Neural cell (in vitro differentiated cells): ENCODE data around the gene ITGA11. TPM values are rescaled to one million over a fixed set of nuclear protein-coding genes. Genes with fewer than 3 reads are reported as not detected.

Source experiments
- H2AFZ ChIP-seq: fragments of 200-600, 300-800 bp; sonication (generic), shearing (Covaris generic); 2 replicates; pipeline ENCODE4 v1.6.0; 2014; ENCODE audit warnings: low read depth, mild to moderate bottlenecking, antibody characterized with exemption, low read length, moderate library complexity
- H3F3A ChIP-seq: fragments of 200-600 bp; shearing (Covaris generic); 2 replicates; pipeline ENCODE4 v1.6.1; 2016; ENCODE audit warnings: mild to moderate bottlenecking, moderate library complexity, mixed read lengths, antibody characterized with exemption, low read length; ENCODE audit not compliant: insufficient read depth, poor library complexity, severe bottlenecking
- H3K27ac ChIP-seq: fragments of 200-600, 300-800 bp; sonication (generic), shearing (Covaris generic); 2 replicates; pipeline ENCODE4 v1.5.1; 2014; ENCODE audit warnings: mild to moderate bottlenecking, low read length, moderate library complexity
- H3K27me3 ChIP-seq: fragments of 300-800, 200-600 bp; sonication (generic), shearing (Covaris generic); 2 replicates; pipeline ENCODE4 v1.6.0; 2014; ENCODE audit warnings: mild to moderate bottlenecking, low read depth, low read length, moderate library complexity; ENCODE audit not compliant: insufficient read depth
- H3K36me3 ChIP-seq: fragments of 300-800, 200-600 bp; sonication (generic), shearing (Covaris generic); 2 replicates; pipeline ENCODE4 v1.5.1; 2014; ENCODE audit warnings: mild to moderate bottlenecking, antibody characterized with exemption, low read length, moderate library complexity; ENCODE audit not compliant: insufficient read depth
- H3K4me2 ChIP-seq: fragments of 300-800, 200-600 bp; sonication (generic), shearing (Covaris generic); 2 replicates; pipeline ENCODE4 v1.6.0; 2014; ENCODE audit warnings: mild to moderate bottlenecking, low read length
- H3K4me3 ChIP-seq: fragments of 300-800, 200-600 bp; sonication (generic), shearing (Covaris generic); 2 replicates; pipeline ENCODE4 v1.5.1; 2014; ENCODE audit warnings: mild to moderate bottlenecking, low read length, moderate library complexity
- H3K79me2 ChIP-seq: fragments of 200-600 bp; shearing (Covaris generic); replicated peaks from 2 replicates; pipeline ENCODE4 v1.6.0; 2014; ENCODE audit warnings: mild to moderate bottlenecking, low read length, moderate library complexity; ENCODE audit not compliant: insufficient read depth
- H3K9ac ChIP-seq: fragments of 300-800, 200-600 bp; sonication (generic), shearing (Covaris generic); 2 replicates; pipeline ENCODE4 v1.6.1; 2016; ENCODE audit warnings: mild to moderate bottlenecking, low read length, mixed read lengths
- H3K9me2 ChIP-seq: fragments of 200-600 bp; shearing (Covaris generic); 2 replicates; pipeline ENCODE4 v1.6.1; 2016; ENCODE audit warnings: mild to moderate bottlenecking, low read length, mixed read lengths; ENCODE audit not compliant: insufficient read depth
- H3K9me3 ChIP-seq: fragments of 200-600, 300-800 bp; sonication (generic), shearing (Covaris generic); 2 replicates; pipeline ENCODE4 v1.6.1; 2016; ENCODE audit warnings: mild to moderate bottlenecking, mixed run types, low read length, moderate library complexity, mixed read lengths
- H4K20me1 ChIP-seq: fragments of 200-600 bp; shearing (Covaris generic); 2 replicates; pipeline ENCODE4 v1.6.1; 2016; ENCODE audit warnings: mild to moderate bottlenecking, mixed run types; ENCODE audit not compliant: insufficient read depth
- EP300 ChIP-seq: fragments of 450-650 bp; conservative IDR thresholded peaks from 2 replicates; pipeline ENCODE4 v1.6.1; 2014; ENCODE audit warnings: antibody characterized with exemption, mild to moderate bottlenecking, moderate library complexity; ENCODE audit not compliant: poor library complexity, severe bottlenecking
- EZH2 ChIP-seq: fragments of 200-600, 300-800 bp; shearing (Covaris generic), sonication (generic); IDR thresholded peaks from 2 replicates; pipeline ENCODE4 v1.6.1; 2014; ENCODE audit warnings: antibody characterized with exemption, low read length, borderline replicate concordance, mild to moderate bottlenecking; ENCODE audit not compliant: insufficient read depth, poor library complexity, severe bottlenecking
- MXI1 ChIP-seq: fragments of 450-650 bp; conservative IDR thresholded peaks from 2 replicates; pipeline ENCODE4 v1.6.1; 2014; ENCODE audit warnings: antibody characterized with exemption, mild to moderate bottlenecking; ENCODE audit not compliant: poor library complexity, severe bottlenecking
- POLR2AphosphoS5 ChIP-seq: IDR thresholded peaks from 2 replicates; pipeline ENCODE4 v1.6.1; 2012
- RAD21 ChIP-seq: fragments of 450-650 bp; conservative IDR thresholded peaks from 2 replicates; pipeline ENCODE4 v1.6.1; 2014; ENCODE audit warnings: antibody characterized with exemption, mild to moderate bottlenecking, moderate library complexity
- SMC3 ChIP-seq: fragments of 450-650 bp; conservative IDR thresholded peaks from 2 replicates; pipeline ENCODE4 v1.6.1; 2014; ENCODE audit warnings: antibody characterized with exemption, mild to moderate bottlenecking, moderate library complexity; ENCODE audit not compliant: poor library complexity
- TAF1 ChIP-seq: IDR thresholded peaks from 2 replicates; pipeline ENCODE4 v1.6.1; 2012; ENCODE audit warnings: low read depth
- polyA plus RNA-seq: library from polyadenylated mRNA; depleted of rRNA; stranded (reverse); fragments of >200 nt; gene quantifications from 2 replicates; pipeline ENCODE4 v1.2.3, GENCODE V29; 2014
- TF ChIP-seq, protein P1 (sequence below): IDR thresholded peaks from 2 replicates; pipeline ENCODE4 v1.6.1; 2012; ENCODE audit warnings: borderline replicate concordance
- TF ChIP-seq, protein P2 (sequence below): fragments of 450-650 bp; IDR thresholded peaks from 2 replicates; pipeline ENCODE4 v1.5.1; 2014; ENCODE audit warnings: antibody characterized with exemption, mild to moderate bottlenecking, moderate library complexity; ENCODE audit not compliant: poor library complexity, severe bottlenecking

The ITGA11 gene
- polyA plus RNA-seq, 1 donor from 2014 or later = not detected

DNA sequence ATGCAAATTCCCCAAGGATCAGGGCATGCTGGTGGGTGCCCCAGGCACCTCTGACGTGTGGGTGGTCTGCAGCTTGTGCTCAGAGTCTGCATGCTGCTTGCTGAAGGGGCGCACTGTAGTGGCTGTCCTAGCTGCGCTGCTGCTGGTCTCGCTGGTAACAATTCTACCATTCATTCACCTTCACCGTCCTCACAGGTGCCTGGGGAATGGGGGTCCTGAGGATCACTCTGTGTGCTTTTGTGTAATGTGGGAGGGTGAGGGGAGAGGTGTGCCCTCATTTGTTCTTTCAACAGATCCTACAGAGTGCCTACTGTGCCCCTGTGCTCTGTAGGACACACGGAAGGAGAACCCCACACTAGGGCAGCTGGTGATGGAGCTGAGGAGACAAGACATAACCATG, 2.1 kb upstream of the ITGA11 start:
- H3F3A ChIP-seq = no peaks in the 10 kb centered on the region
- no peaks in the 10 kb centered on the region for H3K79me2 ChIP-seq
- H3K9me2 ChIP-seq = no peaks in the 10 kb centered on the region
- H3K36me3 ChIP-seq = no peaks in the 10 kb centered on the region
- no peak overlapping the region for H2AFZ ChIP-seq
- no peak overlapping the region for H3K9ac ChIP-seq
- H3K4me2 ChIP-seq = no peak overlapping the region
- no peak overlapping the region for H3K4me3 ChIP-seq
- peaks cover 47% of the 10 kb centered on the region for H3K27me3 ChIP-seq
- no peaks in the 10 kb centered on the region for H4K20me1 ChIP-seq
- no peaks in the 10 kb centered on the region for H3K9me3 ChIP-seq
- TF ChIP-seq SMC3 (no peak), RAD21 (no peak), MXI1 (no peak)
- H3K27ac ChIP-seq = no peak overlapping the region

DNA sequence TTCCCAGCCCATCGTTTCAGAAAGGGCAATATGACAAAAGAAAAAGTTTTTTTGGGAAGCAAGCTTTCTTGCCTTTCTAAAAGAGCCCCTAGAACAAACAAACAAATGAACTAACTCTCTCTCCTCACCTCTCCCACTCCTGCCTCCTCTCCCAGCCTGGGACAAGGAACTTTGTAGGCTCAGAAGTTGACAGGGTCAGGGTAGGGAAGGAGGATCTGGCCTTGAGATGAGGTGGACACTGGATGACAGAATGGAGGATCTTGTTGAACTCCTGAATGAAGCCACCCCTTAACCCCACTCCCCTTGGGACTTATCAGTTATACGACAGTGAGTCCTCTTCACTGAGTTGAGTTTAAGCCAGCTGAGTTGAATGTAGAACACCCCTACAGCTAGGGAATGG, 1.6 kb upstream of the ITGA11 start:
- Histone ChIP-seq H3K27me3 (peaks cover 47% of the 10 kb centered on the region), H3K9me3 (no peaks in the 10 kb centered on the region), H3K9me2 (no peaks in the 10 kb centered on the region), H4K20me1 (no peaks in the 10 kb centered on the region), H3K9ac (no peak overlapping the region), H3K36me3 (no peaks in the 10 kb centered on the region), H2AFZ (no peak overlapping the region), H3K4me2 (no peak overlapping the region), H3F3A (no peaks in the 10 kb centered on the region), H3K27ac (no peak overlapping the region), H3K79me2 (no peaks in the 10 kb centered on the region), H3K4me3 (no peak overlapping the region)
- TF ChIP-seq, protein P1, sequence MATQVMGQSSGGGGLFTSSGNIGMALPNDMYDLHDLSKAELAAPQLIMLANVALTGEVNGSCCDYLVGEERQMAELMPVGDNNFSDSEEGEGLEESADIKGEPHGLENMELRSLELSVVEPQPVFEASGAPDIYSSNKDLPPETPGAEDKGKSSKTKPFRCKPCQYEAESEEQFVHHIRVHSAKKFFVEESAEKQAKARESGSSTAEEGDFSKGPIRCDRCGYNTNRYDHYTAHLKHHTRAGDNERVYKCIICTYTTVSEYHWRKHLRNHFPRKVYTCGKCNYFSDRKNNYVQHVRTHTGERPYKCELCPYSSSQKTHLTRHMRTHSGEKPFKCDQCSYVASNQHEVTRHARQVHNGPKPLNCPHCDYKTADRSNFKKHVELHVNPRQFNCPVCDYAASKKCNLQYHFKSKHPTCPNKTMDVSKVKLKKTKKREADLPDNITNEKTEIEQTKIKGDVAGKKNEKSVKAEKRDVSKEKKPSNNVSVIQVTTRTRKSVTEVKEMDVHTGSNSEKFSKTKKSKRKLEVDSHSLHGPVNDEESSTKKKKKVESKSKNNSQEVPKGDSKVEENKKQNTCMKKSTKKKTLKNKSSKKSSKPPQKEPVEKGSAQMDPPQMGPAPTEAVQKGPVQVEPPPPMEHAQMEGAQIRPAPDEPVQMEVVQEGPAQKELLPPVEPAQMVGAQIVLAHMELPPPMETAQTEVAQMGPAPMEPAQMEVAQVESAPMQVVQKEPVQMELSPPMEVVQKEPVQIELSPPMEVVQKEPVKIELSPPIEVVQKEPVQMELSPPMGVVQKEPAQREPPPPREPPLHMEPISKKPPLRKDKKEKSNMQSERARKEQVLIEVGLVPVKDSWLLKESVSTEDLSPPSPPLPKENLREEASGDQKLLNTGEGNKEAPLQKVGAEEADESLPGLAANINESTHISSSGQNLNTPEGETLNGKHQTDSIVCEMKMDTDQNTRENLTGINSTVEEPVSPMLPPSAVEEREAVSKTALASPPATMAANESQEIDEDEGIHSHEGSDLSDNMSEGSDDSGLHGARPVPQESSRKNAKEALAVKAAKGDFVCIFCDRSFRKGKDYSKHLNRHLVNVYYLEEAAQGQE = no peak
- no peak for TF ChIP-seq RAD21
- TF ChIP-seq EP300 = no peak
- TF ChIP-seq EZH2 = no peak
- TF ChIP-seq POLR2AphosphoS5 = no peak
- no peak for TF ChIP-seq TAF1
- TF ChIP-seq SMC3 = no peak
- TF ChIP-seq, protein P2, sequence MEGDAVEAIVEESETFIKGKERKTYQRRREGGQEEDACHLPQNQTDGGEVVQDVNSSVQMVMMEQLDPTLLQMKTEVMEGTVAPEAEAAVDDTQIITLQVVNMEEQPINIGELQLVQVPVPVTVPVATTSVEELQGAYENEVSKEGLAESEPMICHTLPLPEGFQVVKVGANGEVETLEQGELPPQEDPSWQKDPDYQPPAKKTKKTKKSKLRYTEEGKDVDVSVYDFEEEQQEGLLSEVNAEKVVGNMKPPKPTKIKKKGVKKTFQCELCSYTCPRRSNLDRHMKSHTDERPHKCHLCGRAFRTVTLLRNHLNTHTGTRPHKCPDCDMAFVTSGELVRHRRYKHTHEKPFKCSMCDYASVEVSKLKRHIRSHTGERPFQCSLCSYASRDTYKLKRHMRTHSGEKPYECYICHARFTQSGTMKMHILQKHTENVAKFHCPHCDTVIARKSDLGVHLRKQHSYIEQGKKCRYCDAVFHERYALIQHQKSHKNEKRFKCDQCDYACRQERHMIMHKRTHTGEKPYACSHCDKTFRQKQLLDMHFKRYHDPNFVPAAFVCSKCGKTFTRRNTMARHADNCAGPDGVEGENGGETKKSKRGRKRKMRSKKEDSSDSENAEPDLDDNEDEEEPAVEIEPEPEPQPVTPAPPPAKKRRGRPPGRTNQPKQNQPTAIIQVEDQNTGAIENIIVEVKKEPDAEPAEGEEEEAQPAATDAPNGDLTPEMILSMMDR = no peak
- no peak for TF ChIP-seq MXI1

DNA sequence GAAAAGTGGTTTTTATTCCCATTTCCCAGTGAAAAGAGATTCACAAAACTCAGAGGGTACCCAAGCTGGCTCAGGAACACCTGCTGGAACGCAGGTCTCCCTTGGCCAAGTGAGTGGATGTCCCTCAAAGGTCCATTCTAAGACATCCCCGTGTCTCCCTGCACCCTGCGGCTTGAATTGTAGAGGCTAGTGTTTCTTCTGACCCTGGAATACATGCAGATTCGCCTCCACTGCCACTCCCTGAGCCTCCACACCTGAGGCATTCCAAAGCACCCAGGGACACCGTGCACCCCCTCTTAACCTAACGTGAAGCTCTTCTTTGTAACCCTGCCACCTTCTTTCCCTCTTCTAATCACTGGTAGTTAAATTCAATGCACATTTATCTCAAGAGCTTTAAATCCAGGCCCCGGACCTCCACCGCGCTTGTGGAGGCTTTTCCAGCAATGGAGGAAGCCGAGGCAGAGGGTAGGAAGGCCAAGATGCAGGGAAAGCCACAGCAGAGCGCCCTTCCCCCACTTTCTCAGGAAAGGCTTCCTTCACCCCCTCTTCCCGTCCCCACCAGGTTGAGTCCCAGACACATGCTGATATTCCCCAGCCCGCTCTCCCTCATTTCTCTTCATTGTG, 590 bp upstream of the ITGA11 start:
- Histone ChIP-seq H3K27me3 (peaks cover 47% of the 10 kb centered on the region), H3K27ac (no peak overlapping the region), H3K4me3 (peak overlapping the region; percentile 65), H3K9me2 (no peaks in the 10 kb centered on the region), H3K36me3 (no peaks in the 10 kb centered on the region), H3K9me3 (no peaks in the 10 kb centered on the region), H3K79me2 (no peaks in the 10 kb centered on the region), H3K4me2 (no peak overlapping the region), H3F3A (no peaks in the 10 kb centered on the region), H3K9ac (no peak overlapping the region), H2AFZ (no peak overlapping the region), H4K20me1 (no peaks in the 10 kb centered on the region)
- no peak for TF ChIP-seq POLR2AphosphoS5
- TF ChIP-seq RAD21 = no peak
- no peak for TF ChIP-seq EZH2
- TF ChIP-seq, protein P1 = no peak
- TF ChIP-seq MXI1 = no peak
- TF ChIP-seq SMC3 = no peak
- TF ChIP-seq TAF1 = no peak
- TF ChIP-seq, protein P2 = no peak
- no peak for TF ChIP-seq EP300
